ENCODE results near the gene GREB1. TPM values are rescaled to one million over a fixed set of nuclear protein-coding genes. Genes with fewer than 3 reads are reported as not detected.

The GREB1 gene
- total RNA-seq, 1 donor: 0.10 TPM

DNA sequence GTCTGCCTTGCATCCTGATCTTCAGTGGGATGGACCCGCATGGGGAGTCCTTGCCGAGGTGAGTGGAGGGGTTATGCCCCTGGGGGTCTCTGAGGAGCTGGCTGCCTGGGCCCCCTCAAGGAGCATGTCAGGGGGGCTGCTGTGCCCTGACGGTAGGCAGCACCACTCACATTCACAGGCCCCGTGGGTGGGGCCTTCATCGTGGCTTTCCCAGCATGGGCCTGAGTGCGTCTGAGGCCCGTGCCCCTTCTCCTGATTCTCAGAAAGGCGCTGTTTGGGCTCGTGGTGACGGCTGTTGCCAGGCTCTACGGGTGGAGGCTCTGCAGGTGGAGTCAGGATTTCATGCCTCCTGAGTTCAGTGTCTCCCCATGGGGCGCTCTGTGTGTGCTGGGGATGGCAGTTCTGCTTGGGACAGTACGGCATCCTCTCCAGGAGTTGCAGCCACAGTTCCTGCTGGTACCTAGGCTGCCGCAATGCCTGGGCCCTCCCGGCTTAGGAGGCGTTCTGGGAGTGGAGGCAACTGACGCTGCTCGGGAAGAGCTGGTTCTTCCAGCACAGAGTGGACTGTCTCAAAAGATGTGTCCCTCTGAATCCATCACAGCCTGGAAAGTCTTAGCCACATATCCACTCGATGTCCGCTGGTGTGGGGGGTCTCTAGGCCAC is 78.8 kb downstream of the GREB1 start:
- Histone ChIP-seq H3K27me3 (ENCODE audit: insufficient read depth, low read length) (no peaks in the 10 kb centered on the region), H3K9me3 (ENCODE audit: low read depth, low read length) (no peaks in the 10 kb centered on the region), H3K4me1 (ENCODE audit: insufficient read depth, low read length) (no peaks in the 10 kb centered on the region), H3K4me3 (ENCODE audit: low read length) (no peak overlapping the region)

DNA sequence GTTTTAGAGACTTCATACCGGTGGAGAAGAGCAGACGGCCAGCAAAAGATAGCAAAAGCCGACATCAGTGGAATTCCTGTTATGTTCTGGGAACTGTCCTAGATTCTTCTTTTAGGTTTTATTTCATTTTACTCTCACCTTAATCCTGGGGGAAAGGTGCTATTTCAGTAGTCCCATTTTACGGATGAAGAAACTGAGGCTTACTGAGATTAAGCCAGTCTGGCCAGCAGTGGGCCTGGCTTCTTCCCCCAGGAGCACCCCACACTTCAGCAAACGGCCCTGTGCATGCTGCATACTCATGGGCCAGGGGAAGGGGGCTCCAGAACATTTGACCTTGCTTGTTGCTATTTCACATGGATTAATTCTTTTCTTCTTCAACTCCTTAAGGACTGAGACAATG is 79.5 kb downstream of the GREB1 start:
- no peaks in the 10 kb centered on the region for H3K4me1 ChIP-seq (ENCODE audit: insufficient read depth, low read length)
- no peaks in the 10 kb centered on the region for H3K27me3 ChIP-seq (ENCODE audit: insufficient read depth, low read length)
- H3K4me3 ChIP-seq (ENCODE audit: low read length): no peak overlapping the region
- H3K9me3 ChIP-seq (ENCODE audit: low read depth, low read length): no peaks in the 10 kb centered on the region

DNA sequence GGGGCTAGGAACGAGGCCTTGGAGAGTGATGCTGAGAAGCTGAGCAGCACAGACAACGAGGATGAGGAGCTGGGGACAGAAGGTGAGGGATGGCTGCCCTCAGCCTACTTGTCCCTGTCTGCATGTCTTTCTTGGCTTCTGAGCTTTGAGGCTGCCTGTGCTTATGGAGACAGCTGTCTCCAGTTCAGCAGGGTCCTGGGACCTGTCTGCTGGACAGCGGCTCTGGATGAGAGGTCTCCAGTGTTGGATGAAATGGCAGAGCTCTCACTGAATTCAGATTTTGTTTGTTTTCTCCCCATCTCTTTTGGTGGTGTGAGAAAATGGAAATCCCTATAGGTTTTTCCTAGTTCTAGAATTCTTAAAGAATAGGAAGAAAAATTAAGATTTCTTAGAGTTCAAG is 81.4 kb downstream of the GREB1 start:
- Histone ChIP-seq H3K4me3 (ENCODE audit: low read length) (no peak overlapping the region), H3K27me3 (ENCODE audit: insufficient read depth, low read length) (no peaks in the 10 kb centered on the region), H3K9me3 (ENCODE audit: low read depth, low read length) (no peaks in the 10 kb centered on the region), H3K4me1 (ENCODE audit: insufficient read depth, low read length) (no peaks in the 10 kb centered on the region)

DNA sequence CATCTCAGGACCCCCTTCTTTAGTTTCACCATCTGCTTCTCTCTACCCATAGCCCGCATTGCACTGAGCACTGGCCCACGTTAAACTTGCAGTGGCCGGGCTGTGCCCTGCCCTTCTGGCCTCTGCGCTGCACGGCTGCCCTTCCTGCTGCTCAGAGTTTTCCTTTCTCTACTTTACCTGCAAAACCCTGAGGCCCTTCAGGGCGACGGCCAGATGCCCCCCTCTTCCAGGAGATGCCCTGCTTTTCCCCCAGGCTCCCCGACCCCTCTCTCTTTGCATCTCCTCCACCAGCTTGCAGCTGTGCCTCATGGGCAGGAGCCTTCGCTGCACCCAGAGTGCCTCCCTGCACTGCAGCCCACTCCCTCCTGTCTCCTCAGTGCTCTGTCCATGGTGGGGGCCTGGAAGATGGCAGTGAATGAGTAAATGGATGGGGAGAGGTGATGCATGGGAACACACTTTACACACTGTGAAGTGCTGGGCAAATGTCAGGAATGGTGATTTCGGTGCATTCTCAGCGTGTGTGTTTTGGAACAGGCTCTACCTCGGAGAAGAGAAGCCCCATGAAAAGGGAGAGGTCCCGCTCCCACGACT is 82.3 kb downstream of the GREB1 start:
- no peaks in the 10 kb centered on the region for H3K4me1 ChIP-seq (ENCODE audit: insufficient read depth, low read length)
- H3K4me3 ChIP-seq (ENCODE audit: low read length): no peak overlapping the region
- H3K9me3 ChIP-seq (ENCODE audit: low read depth, low read length): no peaks in the 10 kb centered on the region
- H3K27me3 ChIP-seq (ENCODE audit: insufficient read depth, low read length): no peaks in the 10 kb centered on the region

DNA sequence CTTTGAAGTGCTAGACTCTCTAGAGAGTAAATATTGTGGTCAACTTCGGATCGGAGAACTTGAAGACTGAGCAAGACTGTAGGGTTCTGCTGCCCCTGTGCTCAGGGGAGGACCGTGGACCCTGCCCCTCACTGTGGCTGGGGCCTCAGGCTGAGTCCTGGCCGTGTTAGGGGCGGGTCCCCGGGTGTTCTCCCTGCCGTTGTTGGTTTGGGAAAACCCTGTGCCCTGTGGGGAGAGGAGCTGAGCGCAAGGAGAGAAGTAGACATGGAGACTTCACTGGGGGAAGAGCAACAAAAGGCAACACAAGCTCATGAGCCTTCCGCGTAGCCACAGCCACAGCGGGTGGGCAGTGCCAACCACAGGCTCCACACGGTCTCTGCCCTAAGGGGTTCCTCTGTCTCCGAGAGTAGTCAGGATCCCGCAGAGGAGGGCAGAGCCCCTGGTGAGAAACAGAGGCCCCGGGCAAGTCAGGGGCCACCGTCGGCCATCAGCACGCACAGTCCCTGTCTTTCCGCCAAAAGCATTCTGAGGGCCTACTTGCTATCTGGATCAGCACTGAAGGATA is 83.1 kb downstream of the GREB1 start:
- Histone ChIP-seq H3K4me3 (ENCODE audit: low read length) (no peak overlapping the region), H3K4me1 (ENCODE audit: insufficient read depth, low read length) (no peaks in the 10 kb centered on the region), H3K27me3 (ENCODE audit: insufficient read depth, low read length) (no peaks in the 10 kb centered on the region), H3K9me3 (ENCODE audit: low read depth, low read length) (no peaks in the 10 kb centered on the region)

DNA sequence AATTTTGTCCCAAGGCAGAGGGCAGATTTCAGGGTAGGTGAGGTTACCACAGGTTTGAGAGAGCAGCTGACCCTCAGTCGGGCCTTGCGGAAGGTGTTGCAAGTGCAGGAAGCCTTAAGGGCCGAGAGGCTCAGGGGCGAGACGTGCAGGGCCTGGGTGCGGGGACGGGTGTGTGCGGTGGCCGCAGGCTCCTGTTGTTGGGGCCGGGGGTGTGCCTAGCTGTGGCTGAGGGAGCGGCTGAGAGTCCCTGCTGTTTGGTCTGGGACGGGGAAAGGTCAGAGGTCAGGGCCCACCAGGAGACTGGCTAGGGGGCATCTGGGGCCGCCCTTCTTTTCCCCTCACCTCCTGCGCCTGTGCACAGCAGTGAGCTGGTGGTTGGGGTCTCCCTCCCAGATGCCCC is 83.7 kb downstream of the GREB1 start:
- no peaks in the 10 kb centered on the region for H3K4me1 ChIP-seq (ENCODE audit: insufficient read depth, low read length)
- H3K9me3 ChIP-seq (ENCODE audit: low read depth, low read length): no peaks in the 10 kb centered on the region
- H3K4me3 ChIP-seq (ENCODE audit: low read length): no peak overlapping the region
- H3K27me3 ChIP-seq (ENCODE audit: insufficient read depth, low read length): no peaks in the 10 kb centered on the region

DNA sequence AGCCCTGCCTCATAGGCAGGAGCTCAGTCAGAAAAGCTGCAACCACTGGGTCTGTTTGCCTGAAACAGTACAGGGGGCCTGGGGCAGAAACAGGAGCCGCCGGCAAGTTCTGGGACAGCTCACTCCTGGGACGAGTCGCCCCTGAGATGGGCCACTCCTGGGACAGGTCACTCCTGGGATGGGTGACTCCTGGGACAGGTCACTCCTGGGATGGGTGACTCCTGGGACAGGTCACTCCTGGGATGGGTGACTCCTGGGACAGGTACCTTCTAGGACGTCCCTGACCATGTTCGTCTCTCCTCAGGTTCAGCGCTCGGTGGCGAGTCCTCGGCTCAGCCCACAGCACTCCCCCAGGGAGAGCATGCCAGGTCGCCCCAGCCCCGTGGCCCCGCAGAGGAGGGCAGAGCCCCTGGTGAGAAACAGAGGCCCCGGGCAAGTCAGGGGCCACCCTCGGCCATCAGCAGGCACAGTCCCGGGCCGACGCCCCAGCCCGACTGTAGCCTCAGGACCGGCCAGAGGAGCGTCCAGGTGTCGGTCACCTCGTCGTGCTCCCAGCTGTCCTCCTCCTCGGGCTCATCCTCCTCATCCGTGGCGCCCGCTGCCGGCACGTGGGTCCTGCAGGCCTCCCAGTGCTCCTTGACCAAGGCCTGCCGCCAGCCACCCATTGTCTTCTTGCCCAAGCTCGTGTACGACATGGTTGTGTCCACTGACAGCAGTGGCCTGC is 84.3 kb downstream of the GREB1 start:
- Histone ChIP-seq H3K9me3 (ENCODE audit: low read depth, low read length) (no peaks in the 10 kb centered on the region), H3K27me3 (ENCODE audit: insufficient read depth, low read length) (no peaks in the 10 kb centered on the region), H3K4me3 (ENCODE audit: low read length) (no peak overlapping the region), H3K4me1 (ENCODE audit: insufficient read depth, low read length) (no peaks in the 10 kb centered on the region)

DNA sequence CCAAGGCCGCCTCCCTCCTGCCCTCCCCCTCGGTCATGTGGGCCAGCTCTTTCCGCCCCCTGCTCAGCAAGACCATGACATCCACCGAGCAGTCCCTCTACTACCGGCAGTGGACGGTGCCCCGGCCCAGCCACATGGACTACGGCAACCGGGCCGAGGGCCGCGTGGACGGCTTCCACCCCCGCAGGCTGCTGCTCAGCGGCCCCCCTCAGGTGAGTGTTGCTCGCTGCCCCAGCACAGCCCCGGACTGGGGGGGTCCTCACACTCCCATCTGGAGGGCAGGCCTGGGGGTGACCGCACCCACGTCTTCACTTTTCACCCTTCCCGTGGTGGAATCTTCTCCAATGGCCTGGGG is 84.8 kb downstream of the GREB1 start:
- no peaks in the 10 kb centered on the region for H3K27me3 ChIP-seq (ENCODE audit: insufficient read depth, low read length)
- H3K9me3 ChIP-seq (ENCODE audit: low read depth, low read length): no peaks in the 10 kb centered on the region
- no peaks in the 10 kb centered on the region for H3K4me1 ChIP-seq (ENCODE audit: insufficient read depth, low read length)
- H3K4me3 ChIP-seq (ENCODE audit: low read length): no peak overlapping the region

DNA sequence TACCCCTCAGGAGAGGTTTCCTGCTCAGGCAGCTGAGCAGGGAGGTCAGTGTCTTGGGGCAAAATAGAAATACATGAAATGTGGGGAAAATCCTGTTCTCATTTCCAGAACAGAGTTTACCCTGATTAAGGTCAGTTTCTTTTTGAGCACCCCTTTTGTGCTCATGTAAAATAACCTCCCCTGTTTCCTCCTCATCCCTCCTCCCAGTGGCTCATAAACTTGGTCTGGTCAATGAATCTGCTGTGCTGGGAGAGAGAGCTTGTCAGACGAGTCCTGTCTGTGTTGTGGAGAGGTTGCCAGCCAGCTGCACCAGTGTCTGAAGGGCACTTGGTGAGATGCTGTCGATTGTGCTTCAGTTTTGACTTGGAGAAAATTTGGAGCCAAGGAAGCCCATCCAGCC is 87.6 kb downstream of the GREB1 start:
- Histone ChIP-seq H3K27me3 (ENCODE audit: insufficient read depth, low read length) (no peaks in the 10 kb centered on the region), H3K9me3 (ENCODE audit: low read depth, low read length) (no peaks in the 10 kb centered on the region), H3K4me3 (ENCODE audit: low read length) (no peak overlapping the region), H3K4me1 (ENCODE audit: insufficient read depth, low read length) (no peaks in the 10 kb centered on the region)

DNA sequence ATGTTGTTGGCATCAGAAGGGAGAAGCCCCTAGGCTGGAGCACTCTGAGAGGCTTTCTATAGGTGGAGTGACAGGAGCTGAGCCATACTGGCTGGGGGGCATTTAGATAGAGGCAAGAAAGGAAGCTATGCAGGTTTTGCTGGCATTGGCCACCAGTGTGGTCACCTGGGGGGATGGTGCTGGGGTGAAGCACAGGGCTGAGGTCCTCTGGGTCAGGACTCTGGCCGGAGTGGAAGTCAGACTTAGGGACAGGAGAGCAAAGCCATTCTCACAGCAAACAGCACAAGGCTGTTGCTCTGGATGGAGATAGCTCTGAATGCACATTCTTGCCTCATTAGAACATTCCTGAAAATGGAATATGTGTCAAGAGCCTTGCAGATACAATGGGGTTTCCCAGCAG is 88.8 kb downstream of the GREB1 start:
- H3K4me1 ChIP-seq (ENCODE audit: insufficient read depth, low read length): no peaks in the 10 kb centered on the region
- H3K27me3 ChIP-seq (ENCODE audit: insufficient read depth, low read length): no peaks in the 10 kb centered on the region
- H3K4me3 ChIP-seq (ENCODE audit: low read length): no peak overlapping the region
- H3K9me3 ChIP-seq (ENCODE audit: low read depth, low read length): no peaks in the 10 kb centered on the region

DNA sequence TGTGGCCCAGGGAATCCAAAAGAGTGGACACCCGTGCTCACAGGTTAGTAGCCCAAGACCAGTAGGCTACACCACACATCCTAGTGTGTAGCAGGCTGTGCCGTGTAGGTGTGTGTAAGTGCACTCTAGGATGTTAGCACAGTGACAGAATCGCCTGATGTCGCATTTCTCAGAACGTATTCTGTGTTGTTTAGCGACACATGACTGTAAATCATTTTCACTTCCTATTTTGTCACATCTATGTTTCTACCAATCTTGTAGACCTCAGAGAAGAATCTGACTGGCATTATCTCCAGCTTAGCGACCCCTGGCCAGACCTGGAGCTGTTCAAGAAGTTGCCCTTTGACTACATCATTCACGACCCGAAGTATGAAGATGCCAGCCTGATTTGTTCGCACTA is 91.0 kb downstream of the GREB1 start:
- H3K27me3 ChIP-seq (ENCODE audit: insufficient read depth, low read length): no peaks in the 10 kb centered on the region
- no peaks in the 10 kb centered on the region for H3K4me1 ChIP-seq (ENCODE audit: insufficient read depth, low read length)
- H3K4me3 ChIP-seq (ENCODE audit: low read length): no peak overlapping the region
- no peaks in the 10 kb centered on the region for H3K9me3 ChIP-seq (ENCODE audit: low read depth, low read length)

DNA sequence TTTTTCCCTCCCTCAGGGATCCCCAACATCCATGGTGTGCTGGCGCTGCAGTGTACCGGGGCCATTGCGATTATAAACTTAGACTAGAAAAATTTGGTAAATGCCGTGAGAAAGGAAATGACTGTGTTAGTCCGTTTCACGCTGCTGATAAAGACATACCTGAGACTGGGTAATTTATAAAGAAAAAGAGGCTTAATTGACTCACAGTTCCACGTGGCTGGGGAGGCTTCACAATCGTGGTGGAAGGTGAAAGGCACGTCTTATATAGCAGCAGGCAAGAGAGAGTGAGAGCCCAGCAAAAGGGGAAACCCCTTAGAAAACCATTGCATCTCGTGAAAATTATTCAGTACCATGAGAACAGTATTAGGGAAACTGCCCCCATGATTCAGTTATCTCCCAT is 91.8 kb downstream of the GREB1 start:
- H3K4me3 ChIP-seq (ENCODE audit: low read length): no peak overlapping the region
- H3K4me1 ChIP-seq (ENCODE audit: insufficient read depth, low read length): no peaks in the 10 kb centered on the region
- H3K27me3 ChIP-seq (ENCODE audit: insufficient read depth, low read length): no peaks in the 10 kb centered on the region
- no peaks in the 10 kb centered on the region for H3K9me3 ChIP-seq (ENCODE audit: low read depth, low read length)

DNA sequence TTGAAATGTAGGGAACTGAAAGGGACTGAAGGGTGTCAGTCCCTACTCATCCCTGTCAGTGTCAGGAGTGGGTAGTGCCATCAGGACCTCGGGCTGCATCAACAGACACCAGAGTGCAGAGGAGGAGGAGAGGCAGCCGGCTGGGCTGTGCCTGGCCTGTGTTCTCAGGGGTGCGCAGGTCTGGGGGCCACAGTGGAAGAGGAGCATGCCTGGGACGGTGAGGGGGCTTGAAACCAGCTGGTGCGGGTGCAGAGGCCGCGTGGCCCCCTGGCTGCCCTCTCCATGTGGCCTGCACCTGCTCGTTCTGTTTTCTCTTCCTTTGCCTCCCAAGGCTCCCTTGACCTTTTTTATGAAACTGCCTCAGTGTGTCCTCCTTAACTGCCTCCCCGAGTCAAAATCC is 94.8 kb downstream of the GREB1 start:
- H3K4me3 ChIP-seq (ENCODE audit: low read length): no peak overlapping the region
- H3K27me3 ChIP-seq (ENCODE audit: insufficient read depth, low read length): no peaks in the 10 kb centered on the region
- H3K4me1 ChIP-seq (ENCODE audit: insufficient read depth, low read length): no peaks in the 10 kb centered on the region
- H3K9me3 ChIP-seq (ENCODE audit: low read depth, low read length): no peaks in the 10 kb centered on the region

DNA sequence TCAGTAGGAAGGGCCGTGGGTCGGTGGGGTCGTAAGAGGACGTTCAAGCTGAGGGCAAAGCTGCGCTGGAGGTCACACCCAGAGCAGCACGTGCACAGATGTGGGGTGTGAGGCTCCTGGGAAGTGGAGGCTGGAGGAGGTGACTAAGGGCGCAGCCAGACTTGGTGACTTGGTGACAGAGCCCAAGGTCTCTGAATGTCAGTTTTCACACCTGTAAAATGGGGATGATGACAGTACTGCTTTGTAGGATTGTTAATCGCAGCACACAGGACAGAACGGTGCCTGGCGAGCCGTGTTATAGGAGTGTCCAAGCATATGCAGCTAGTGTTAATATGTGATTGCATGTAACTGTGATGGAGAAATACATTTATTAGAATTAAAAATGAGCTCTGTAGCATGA is 95.4 kb downstream of the GREB1 start:
- Histone ChIP-seq H3K4me1 (ENCODE audit: insufficient read depth, low read length) (no peaks in the 10 kb centered on the region), H3K4me3 (ENCODE audit: low read length) (no peak overlapping the region), H3K9me3 (ENCODE audit: low read depth, low read length) (no peaks in the 10 kb centered on the region), H3K27me3 (ENCODE audit: insufficient read depth, low read length) (no peaks in the 10 kb centered on the region)

DNA sequence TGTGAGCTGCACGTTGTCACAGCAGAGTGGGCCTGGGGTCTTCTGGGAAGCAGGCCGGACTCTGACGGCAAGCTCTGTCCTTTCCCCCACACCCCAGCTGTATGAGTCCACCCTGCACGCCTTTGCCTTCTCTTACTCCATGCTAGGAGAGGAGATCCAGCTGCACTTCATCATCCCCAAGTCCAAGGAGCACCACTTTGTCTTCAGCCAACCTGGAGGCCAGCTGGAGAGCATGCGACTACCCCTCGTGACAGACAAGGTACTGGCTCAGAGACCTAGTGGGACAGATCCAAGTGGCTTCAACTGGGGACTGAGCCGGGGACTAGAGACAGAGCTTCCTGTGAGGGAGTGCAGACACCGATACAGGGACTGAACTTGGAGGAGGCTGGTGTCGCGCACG is 96.0 kb downstream of the GREB1 start:
- Histone ChIP-seq H3K9me3 (ENCODE audit: low read depth, low read length) (no peaks in the 10 kb centered on the region), H3K4me3 (ENCODE audit: low read length) (no peak overlapping the region), H3K4me1 (ENCODE audit: insufficient read depth, low read length) (no peaks in the 10 kb centered on the region), H3K27me3 (ENCODE audit: insufficient read depth, low read length) (no peaks in the 10 kb centered on the region)

DNA sequence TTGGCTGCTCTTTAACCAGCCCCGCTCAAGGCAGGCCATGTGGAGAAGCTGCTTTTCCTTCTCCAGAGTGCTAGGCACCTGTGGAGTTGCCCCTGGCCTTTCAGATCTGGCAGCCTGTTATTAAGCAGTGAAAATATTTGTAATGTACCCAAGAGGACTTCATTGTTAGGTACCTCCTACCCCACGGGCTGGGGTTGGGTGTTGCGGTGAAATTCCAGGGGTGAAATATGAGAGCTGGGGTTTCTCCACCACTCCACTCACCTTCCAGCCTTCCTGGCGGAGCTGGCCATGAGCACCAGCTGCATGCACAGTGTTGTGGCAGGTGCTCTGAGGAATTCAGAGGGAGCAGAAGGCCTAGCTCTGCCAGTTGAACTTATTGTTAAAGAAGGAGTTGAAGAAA is 97.0 kb downstream of the GREB1 start:
- Histone ChIP-seq H3K9me3 (ENCODE audit: low read depth, low read length) (no peaks in the 10 kb centered on the region), H3K4me3 (ENCODE audit: low read length) (no peak overlapping the region), H3K27me3 (ENCODE audit: insufficient read depth, low read length) (no peaks in the 10 kb centered on the region), H3K4me1 (ENCODE audit: insufficient read depth, low read length) (no peaks in the 10 kb centered on the region)

All from mononuclear cell (primary cell).